ENCODE measurements around the gene CORO7. TPM values are rescaled to one million over a fixed set of nuclear protein-coding genes. Genes with fewer than 3 reads are reported as not detected.

The CORO7 gene
- 8.8 TPM for polyA plus RNA-seq (2013, experiment 1 of 2)
- polyA plus RNA-seq (2013, experiment 2 of 2) = 9.0 TPM

DNA sequence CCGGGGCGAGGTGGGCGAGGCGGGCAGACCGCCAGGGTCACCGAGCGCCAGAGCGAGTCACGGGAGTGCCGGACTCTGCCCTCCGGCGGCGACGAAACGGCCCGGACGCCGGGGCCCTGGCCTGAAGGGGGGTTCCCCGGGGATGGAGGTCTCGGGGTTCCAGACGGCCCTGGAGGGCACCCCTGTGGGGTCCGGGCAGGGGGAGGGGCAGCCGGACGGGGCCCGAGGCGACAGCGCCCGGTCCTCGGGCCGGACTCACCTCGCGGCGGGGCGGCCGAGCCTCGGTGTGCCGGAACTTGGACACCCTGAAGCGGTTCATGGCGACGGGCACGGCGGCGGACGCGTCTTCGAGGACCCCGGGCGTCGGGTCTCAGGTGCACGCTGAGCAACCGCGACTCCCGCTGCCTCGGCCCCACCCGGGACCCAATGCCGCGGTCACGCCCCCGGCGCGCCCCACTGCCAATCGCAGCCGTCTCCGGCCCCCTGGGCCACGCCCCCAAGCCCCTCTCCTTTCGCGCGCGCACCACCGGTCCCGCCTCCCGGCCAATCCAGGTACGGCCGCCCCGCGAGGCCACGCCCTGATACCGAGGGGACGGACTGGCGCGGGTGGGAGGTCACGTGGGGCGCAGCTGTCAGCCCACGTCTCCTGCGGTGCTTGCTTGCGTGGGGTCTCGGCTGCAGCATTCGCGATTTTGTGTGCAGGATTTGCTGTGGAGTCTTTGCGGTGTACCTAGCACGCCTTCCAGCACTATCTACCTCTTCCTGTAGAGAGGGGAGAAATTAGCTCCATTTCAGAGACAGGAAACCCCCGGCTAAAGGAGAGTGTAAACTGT is at the start of gene CORO7:
TSS of gene CORO7 (minus strand) at position 397 of the 833 bp plus-strand sequence. CDS start at position 319, 78 bp downstream.
- Histone ChIP-seq H3K4me2 (ENCODE audit: low read length) (peak within 1 kb of the TSS; percentile 99), H3K27ac (ENCODE audit: low read depth, low read length) (no peak within 1 kb of the TSS), H4K5ac (ENCODE audit: low read length) (no peak within 1 kb of the TSS)

DNA sequence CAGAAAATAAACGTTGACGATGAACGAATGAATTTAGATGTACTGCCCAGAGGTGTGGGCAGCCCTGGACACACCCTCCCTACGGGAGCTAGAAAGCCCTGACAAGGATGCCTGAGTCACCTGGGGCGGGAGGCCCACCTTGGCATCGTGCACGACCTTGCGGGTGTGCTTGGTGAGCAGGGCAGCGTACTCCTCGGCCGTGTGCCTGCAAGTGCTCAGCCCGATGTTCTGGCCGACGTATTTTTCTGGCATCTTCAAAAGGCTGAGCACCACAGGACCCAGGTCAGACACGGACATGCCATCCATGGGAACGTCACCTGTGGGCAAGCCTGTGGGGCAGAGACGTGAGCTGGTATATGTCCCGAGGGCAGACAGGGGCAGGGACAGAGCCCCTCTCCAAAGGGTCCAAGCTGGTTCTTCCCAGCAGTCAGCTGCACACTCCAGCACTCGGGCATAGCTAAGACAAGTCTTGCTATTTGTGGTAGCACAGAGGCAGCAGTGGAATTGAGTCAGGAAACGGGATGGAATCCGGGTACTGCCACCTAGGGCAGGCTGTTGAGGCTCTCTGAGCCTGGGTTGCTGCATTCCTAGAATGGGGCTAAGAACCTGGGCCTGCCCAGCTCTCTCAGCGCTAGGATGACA is 47.2 kb upstream of the CORO7 start:
- no peak overlapping the region for H3K18ac ChIP-seq (ENCODE audit: low read length)

More for the DNA sequence above, at the start of gene CORO7:
- H3K18ac ChIP-seq (ENCODE audit: low read length) = peak within 1 kb of the TSS; percentile 78
- no peak within 1 kb of the TSS for H2BK15ac ChIP-seq (replicated peaks; ENCODE audit: low read depth)
- H2AK5ac ChIP-seq (ENCODE audit: low read length) = no peak within 1 kb of the TSS
- H3K4me3 ChIP-seq (ENCODE audit: low read length) = peak within 1 kb of the TSS; percentile 70
- H2BK120ac ChIP-seq (ENCODE audit: low read depth, low read length) = no peak within 1 kb of the TSS
- H3K4me1 ChIP-seq (ENCODE audit: control insufficient read depth, low read depth, low read length) = no peaks in the 10 kb centered on the region
- no peaks in the 10 kb centered on the region for H3K79me2 ChIP-seq (ENCODE audit: control insufficient read depth, insufficient read depth, low read length)
- H3K79me1 ChIP-seq (ENCODE audit: low read length) = peaks cover 4% of the 10 kb centered on the region
- H3K9ac ChIP-seq (ENCODE audit: low read length) = peak within 1 kb of the TSS; percentile 78
- no peaks in the 10 kb centered on the region for H3K36me3 ChIP-seq (ENCODE audit: control insufficient read depth, insufficient read depth, low read length)
- H4K8ac ChIP-seq (ENCODE audit: low read depth, low read length) = no peak within 1 kb of the TSS
- H3K23ac ChIP-seq (ENCODE audit: low read length) = no peak within 1 kb of the TSS
- H3K4ac ChIP-seq (ENCODE audit: low read depth, low read length) = no peak within 1 kb of the TSS
- H3K56ac ChIP-seq (ENCODE audit: low read length) = peak within 1 kb of the TSS; percentile 88
- peak; percentile 85 for DNase-seq
- no CpG with 5 or more reads among the region's 92 CpGs for WGBS (ENCODE audit: extremely low coverage, insufficient coverage, low lambda C conversion rate)
- no peaks in the 10 kb centered on the region for H3K27me3 ChIP-seq (ENCODE audit: insufficient read depth, low read length, poor library complexity)
- H2BK5ac ChIP-seq (ENCODE audit: low read length) = no peak within 1 kb of the TSS

DNA sequence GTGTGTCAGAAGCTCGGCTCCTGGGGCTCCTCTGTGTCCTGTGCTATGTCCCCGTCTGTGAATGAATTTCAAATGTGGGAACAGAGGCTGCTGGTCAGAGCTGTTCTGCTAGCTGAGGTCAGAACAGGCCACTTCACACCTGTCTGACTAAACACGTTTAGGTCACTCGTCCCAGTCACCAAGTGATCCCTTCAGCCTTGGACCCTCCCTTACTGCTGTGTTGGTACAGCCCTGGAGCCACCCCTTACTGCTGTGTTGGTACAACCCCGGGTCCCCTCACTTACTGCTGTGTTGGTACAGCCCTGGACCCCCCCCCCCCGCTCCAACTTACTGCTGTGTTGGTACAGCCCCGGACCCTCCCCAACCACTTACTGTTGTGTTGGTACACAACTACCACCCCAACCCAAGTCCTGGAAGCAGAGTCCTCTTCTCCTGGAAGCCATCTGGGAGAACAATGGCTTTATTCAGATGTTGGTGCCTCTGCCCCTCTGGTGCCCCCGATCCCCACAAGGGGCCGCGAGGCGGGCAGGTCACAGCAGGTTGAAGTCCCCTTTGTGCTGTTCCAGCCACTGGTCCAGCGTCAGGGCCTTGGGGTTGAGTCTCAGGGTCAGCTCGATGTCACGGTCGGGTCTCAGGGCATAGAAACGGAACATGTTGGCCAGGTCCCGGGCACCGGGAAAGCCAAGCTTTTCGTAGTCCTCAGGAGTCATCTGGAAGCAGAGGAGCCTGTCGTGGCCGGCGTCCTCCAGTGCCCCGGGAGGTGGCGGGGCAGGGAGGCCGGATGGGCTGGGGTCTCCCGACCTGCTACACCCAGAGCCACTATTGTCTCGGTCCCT is 45.1 kb upstream of the CORO7 start:
- WGBS (ENCODE audit: extremely low coverage, insufficient coverage, low lambda C conversion rate) = no CpG with 5 or more reads among the region's 27 CpGs
- Histone ChIP-seq H3K4me1 (ENCODE audit: control insufficient read depth, low read depth, low read length) (no peaks in the 10 kb centered on the region), H3K79me1 (ENCODE audit: low read length) (no peaks in the 10 kb centered on the region), H3K9ac (ENCODE audit: low read length) (no peak overlapping the region), H3K18ac (ENCODE audit: low read length) (no peak overlapping the region), H3K4me2 (ENCODE audit: low read length) (no peak overlapping the region), H3K36me3 (ENCODE audit: control insufficient read depth, insufficient read depth, low read length) (peaks cover 5% of the 10 kb centered on the region), H3K27me3 (ENCODE audit: insufficient read depth, low read length, poor library complexity) (no peaks in the 10 kb centered on the region), H4K5ac (ENCODE audit: low read length) (no peak overlapping the region), H2AK5ac (ENCODE audit: low read length) (no peak overlapping the region), H4K8ac (ENCODE audit: low read depth, low read length) (no peak overlapping the region), H2BK5ac (ENCODE audit: low read length) (no peak overlapping the region), H3K4me3 (ENCODE audit: low read length) (no peak overlapping the region), H3K27ac (ENCODE audit: low read depth, low read length) (no peak overlapping the region), H2BK15ac (replicated peaks; ENCODE audit: low read depth) (no peak overlapping the region), H2BK120ac (ENCODE audit: low read depth, low read length) (no peak overlapping the region), H3K4ac (ENCODE audit: low read depth, low read length) (no peak overlapping the region), H3K79me2 (ENCODE audit: control insufficient read depth, insufficient read depth, low read length) (no peaks in the 10 kb centered on the region), H3K56ac (ENCODE audit: low read length) (no peak overlapping the region), H3K23ac (ENCODE audit: low read length) (no peak overlapping the region)
- DNase-seq = peak; percentile 61

More for the DNA sequence above, 47.2 kb upstream of the CORO7 start:
- no peaks in the 10 kb centered on the region for H3K79me2 ChIP-seq (ENCODE audit: control insufficient read depth, insufficient read depth, low read length)
- H3K4me3 ChIP-seq (ENCODE audit: low read length) = no peak overlapping the region
- H2BK15ac ChIP-seq (replicated peaks; ENCODE audit: low read depth) = no peak overlapping the region
- no peaks in the 10 kb centered on the region for H3K27me3 ChIP-seq (ENCODE audit: insufficient read depth, low read length, poor library complexity)
- no CpG with 5 or more reads among the region's 22 CpGs for WGBS (ENCODE audit: extremely low coverage, insufficient coverage, low lambda C conversion rate)
- no peaks in the 10 kb centered on the region for H3K79me1 ChIP-seq (ENCODE audit: low read length)
- no peaks in the 10 kb centered on the region for H3K4me1 ChIP-seq (ENCODE audit: control insufficient read depth, low read depth, low read length)
- no peak overlapping the region for H3K4ac ChIP-seq (ENCODE audit: low read depth, low read length)
- peaks cover 6% of the 10 kb centered on the region for H3K36me3 ChIP-seq (ENCODE audit: control insufficient read depth, insufficient read depth, low read length)
- H3K4me2 ChIP-seq (ENCODE audit: low read length) = no peak overlapping the region
- no peak overlapping the region for H4K8ac ChIP-seq (ENCODE audit: low read depth, low read length)
- no peak overlapping the region for H3K56ac ChIP-seq (ENCODE audit: low read length)
- no peak overlapping the region for H4K5ac ChIP-seq (ENCODE audit: low read length)
- no peak overlapping the region for H2BK5ac ChIP-seq (ENCODE audit: low read length)
- H3K27ac ChIP-seq (ENCODE audit: low read depth, low read length) = no peak overlapping the region
- no peak overlapping the region for H2BK120ac ChIP-seq (ENCODE audit: low read depth, low read length)
- H3K23ac ChIP-seq (ENCODE audit: low read length) = no peak overlapping the region
- H3K9ac ChIP-seq (ENCODE audit: low read length) = no peak overlapping the region
- DNase-seq = no peak
- no peak overlapping the region for H2AK5ac ChIP-seq (ENCODE audit: low read length)

GRCh38 chr16:4460936-4461249 is 44.5 kb upstream of the CORO7 start:
- H4K5ac ChIP-seq (ENCODE audit: low read length) = no peak overlapping the region
- no peak overlapping the region for H3K4ac ChIP-seq (ENCODE audit: low read depth, low read length)
- H4K8ac ChIP-seq (ENCODE audit: low read depth, low read length) = no peak overlapping the region
- H3K79me2 ChIP-seq (ENCODE audit: control insufficient read depth, insufficient read depth, low read length) = no peaks in the 10 kb centered on the region
- no peak overlapping the region for H3K18ac ChIP-seq (ENCODE audit: low read length)
- peaks cover 8% of the 10 kb centered on the region for H3K36me3 ChIP-seq (ENCODE audit: control insufficient read depth, insufficient read depth, low read length)
- WGBS (ENCODE audit: extremely low coverage, insufficient coverage, low lambda C conversion rate) = no CpG with 5 or more reads among the region's 5 CpGs
- H3K4me1 ChIP-seq (ENCODE audit: control insufficient read depth, low read depth, low read length) = no peaks in the 10 kb centered on the region
- H2AK5ac ChIP-seq (ENCODE audit: low read length) = no peak overlapping the region
- H3K23ac ChIP-seq (ENCODE audit: low read length) = no peak overlapping the region
- no peak overlapping the region for H2BK120ac ChIP-seq (ENCODE audit: low read depth, low read length)
- H3K4me3 ChIP-seq (ENCODE audit: low read length) = no peak overlapping the region
- H2BK5ac ChIP-seq (ENCODE audit: low read length) = no peak overlapping the region
- H3K27ac ChIP-seq (ENCODE audit: low read depth, low read length) = no peak overlapping the region
- no peak overlapping the region for H3K56ac ChIP-seq (ENCODE audit: low read length)
- no peak overlapping the region for H2BK15ac ChIP-seq (replicated peaks; ENCODE audit: low read depth)
- no peak for DNase-seq
- H3K4me2 ChIP-seq (ENCODE audit: low read length) = no peak overlapping the region
- H3K27me3 ChIP-seq (ENCODE audit: insufficient read depth, low read length, poor library complexity) = no peaks in the 10 kb centered on the region
- no peaks in the 10 kb centered on the region for H3K79me1 ChIP-seq (ENCODE audit: low read length)
- H3K9ac ChIP-seq (ENCODE audit: low read length) = no peak overlapping the region

GRCh38 chr16:4455951-4456350 is 39.6 kb upstream of the CORO7 start:
- no peak overlapping the region for H3K4me3 ChIP-seq (ENCODE audit: low read length)
- H2BK15ac ChIP-seq (replicated peaks; ENCODE audit: low read depth) = no peak overlapping the region
- H4K5ac ChIP-seq (ENCODE audit: low read length) = no peak overlapping the region
- H4K8ac ChIP-seq (ENCODE audit: low read depth, low read length) = no peak overlapping the region
- peaks cover 5% of the 10 kb centered on the region for H3K36me3 ChIP-seq (ENCODE audit: control insufficient read depth, insufficient read depth, low read length)
- H3K27me3 ChIP-seq (ENCODE audit: insufficient read depth, low read length, poor library complexity) = no peaks in the 10 kb centered on the region
- H2BK5ac ChIP-seq (ENCODE audit: low read length) = no peak overlapping the region
- H3K23ac ChIP-seq (ENCODE audit: low read length) = no peak overlapping the region
- no peak overlapping the region for H2BK120ac ChIP-seq (ENCODE audit: low read depth, low read length)
- H3K56ac ChIP-seq (ENCODE audit: low read length) = no peak overlapping the region
- no peak overlapping the region for H3K4me2 ChIP-seq (ENCODE audit: low read length)
- H3K4me1 ChIP-seq (ENCODE audit: control insufficient read depth, low read depth, low read length) = no peaks in the 10 kb centered on the region
- H3K9ac ChIP-seq (ENCODE audit: low read length) = no peak overlapping the region
- H3K27ac ChIP-seq (ENCODE audit: low read depth, low read length) = no peak overlapping the region
- DNase-seq = no peak
- H2AK5ac ChIP-seq (ENCODE audit: low read length) = no peak overlapping the region
- no peak overlapping the region for H3K18ac ChIP-seq (ENCODE audit: low read length)
- no peaks in the 10 kb centered on the region for H3K79me2 ChIP-seq (ENCODE audit: control insufficient read depth, insufficient read depth, low read length)
- no CpG with 5 or more reads among the region's 10 CpGs for WGBS (ENCODE audit: extremely low coverage, insufficient coverage, low lambda C conversion rate)
- H3K79me1 ChIP-seq (ENCODE audit: low read length) = no peaks in the 10 kb centered on the region
- H3K4ac ChIP-seq (ENCODE audit: low read depth, low read length) = no peak overlapping the region

Data from mesendoderm (in vitro differentiated cells).